ENCODE results near the gene CCDC74B.
"Not testable (repeated sequence)": the region's sequence is repeated elsewhere in the genome, so short reads cannot be mapped to it uniquely, and the experiment has no call there.

GRCh38 chr2:130136546-130136945 lies 8.4 kb downstream of the CCDC74B start:
- TF ChIP-seq POLR2A (IDR thresholded peaks at IDR 0.05; ENCODE audit: low read length); GATA1 (IDR thresholded peaks at IDR 0.05; ENCODE audit: low read depth, low read length): not testable (repeated sequence)

Measured in erythroblast (primary cell).